AG04450 (cell line): ENCODE measurements around the gene OST4. TPM values are rescaled to one million over a fixed set of nuclear protein-coding genes. Genes with fewer than 3 reads are reported as not detected.
"Not testable (repeated sequence)": the region's sequence is repeated elsewhere in the genome, so short reads cannot be mapped to it uniquely, and the experiment has no call there.

Experiments used
- CTCF ChIA-PET: fragments of 300-600, 350-600 bp; formaldehyde crosslinking; extraction: SDS; loops from one replicate; lab custom pipeline; 2022; ENCODE audit warnings: antibody characterized with exemption, inconsistent platforms; lab: Charles Lee
- POLR2A ChIA-PET: fragments of 350-600 bp; formaldehyde crosslinking; extraction: SDS; loops from one replicate; lab custom pipeline; 2021; ENCODE audit warnings: antibody characterized with exemption, inconsistent platforms; lab: Yijun Ruan, JAX
- DNase-seq: peaks from one replicate; pipeline ENCODE4 v3.0.0-alpha.2; 2011; ENCODE audit warnings: low read depth, low spot score
- H3K27ac ChIP-seq: one replicate; pipeline ENCODE4 v1.5.1; 2012; ENCODE audit warnings: low read depth, low read length, control low read depth
- H3K27me3 ChIP-seq: one replicate; pipeline ENCODE4 v1.6.0; 2012; ENCODE audit warnings: low read length; ENCODE audit not compliant: control insufficient read depth, insufficient read depth
- H3K4me3 ChIP-seq: 2 replicates; pipeline ENCODE4 v1.5.1; 2011; ENCODE audit warnings: mild to moderate bottlenecking, low read depth, low read length, control low read depth
- H3K9me3 ChIP-seq: 2 replicates; pipeline ENCODE4 v1.5.1; 2012; ENCODE audit warnings: low read length; ENCODE audit not compliant: control insufficient read depth, insufficient read depth
- CTCF ChIP-seq: IDR thresholded peaks from 2 replicates; pipeline ENCODE4 v1.5.1; 2011; ENCODE audit warnings: low read depth, low read length, control low read depth, inconsistent platforms
- polyA minus RNA-seq: library from RNA; depleted of rRNA, polyadenylated mRNA; stranded (reverse); fragments of >200 nt; gene quantifications from 2 replicates; pipeline ENCODE4 v1.2.3, GENCODE V29; 2011; rRNA and poly(A)+ RNA removed
- polyA plus RNA-seq: library from polyadenylated mRNA; depleted of rRNA; stranded (reverse); fragments of >200 nt; gene quantifications from 2 replicates; pipeline ENCODE4 v1.2.3, GENCODE V29; 2011; rRNA removed

Gene OST4
- polyA plus RNA-seq (679 and 783 TPM in 2 replicates), polyA minus RNA-seq (283 and 456 TPM in 2 replicates)

- TF ChIP-seq CTCF: no peak; the same call in 1 of the 2 replicates
- peak within 1 kb of the TSS; percentile 96 for H3K4me3 ChIP-seq
- H3K9me3 ChIP-seq: peaks cover 2% of the 10 kb centered on the region; the same call in 1 of the 2 replicates
- DNase-seq: peak; percentile 84
- POLR2A ChIA-PET: interaction anchor here (0.6 to 2.8 kb wide), 9 partner anchors 9 to 674 kb away, joined by 3 to 41 read pairs (median 10); partner anchors contain the start of gene AGBL5
- CTCF ChIA-PET: interaction anchor here (1.9 kb wide), 1 partner anchor 10 kb away, joined by 6 read pairs; no protein-coding TSS in a partner anchor
- no peaks in the 10 kb centered on the region for H3K27me3 ChIP-seq
- H3K27ac ChIP-seq: peak within 1 kb of the TSS; percentile 99
These were observed at the start of gene OST4 for GRCh38 chr2:27071277-27071989. TSS of gene OST4 (minus strand) at chr2:27071654.

- DNase-seq, H3K27ac ChIP-seq, H3K9me3 ChIP-seq, POLR2A ChIA-PET: not testable (repeated sequence)
- peaks cover 53% of the 10 kb centered on the region for H3K27me3 ChIP-seq
- peak overlapping the region; percentile 50 for H3K4me3 ChIP-seq
- CTCF ChIA-PET: interaction anchor here (0.6 kb wide), 1 partner anchor 13 kb away, joined by 4 read pairs; no protein-coding TSS in a partner anchor
These were observed 47.8 kb upstream of the OST4 start for GRCh38 chr2:27119330-27119670.

GRCh38 chr2:27118525-27119329, 47.3 kb upstream of the OST4 start, which contains the start of gene CGREF1:
TSS of gene CGREF1 (minus strand) at chr2:27119128. CDS start at chr2:27104366, 14,762 bp downstream.
- TF ChIP-seq CTCF: no peak
- H3K27me3 ChIP-seq: peaks cover 51% of the 10 kb centered on the region
- ChIA-PET CTCF (interaction anchor here (0.6 kb wide), 1 partner anchor 14 kb away, joined by 4 read pairs; no protein-coding TSS in a partner anchor), POLR2A (no interaction called here)
- DNase-seq: no peak
- no peaks in the 10 kb centered on the region; the same call in 1 of the 2 replicates for H3K9me3 ChIP-seq
- no peak within 1 kb of the TSS for H3K27ac ChIP-seq
- peak within 1 kb of the TSS; percentile 50 for H3K4me3 ChIP-seq

- ChIA-PET CTCF (interaction anchor here (0.6 kb wide), 1 partner anchor 20 kb away, joined by 3 read pairs; no protein-coding TSS in a partner anchor), POLR2A (no interaction called here)
- TF ChIP-seq CTCF: no peak
- Histone ChIP-seq H3K27me3 (peaks cover 50% of the 10 kb centered on the region), H3K4me3 (peak overlapping the region; percentile 49), H3K9me3 (no peaks in the 10 kb centered on the region), H3K27ac (no peak overlapping the region)
- no peak for DNase-seq
These were observed 46.6 kb upstream of the OST4 start for GRCh38 chr2:27117995-27118524.

- POLR2A ChIA-PET: no interaction called here
- no peak for DNase-seq
- H3K27ac ChIP-seq: no peak overlapping the region
- H3K4me3 ChIP-seq: no peak overlapping the region
- peaks cover 41% of the 10 kb centered on the region for H3K27me3 ChIP-seq
- no peaks in the 10 kb centered on the region for H3K9me3 ChIP-seq
- CTCF ChIA-PET: no interaction called here
- no peak for TF ChIP-seq CTCF
These were observed 44.1 kb upstream of the OST4 start for GRCh38 chr2:27115519-27115918.

GRCh38 chr2:27111392-27112078, 40.1 kb upstream of the OST4 start:
- POLR2A ChIA-PET, H3K4me3 ChIP-seq, DNase-seq, CTCF ChIA-PET, H3K9me3 ChIP-seq, H3K27ac ChIP-seq: not testable (repeated sequence)
- H3K27me3 ChIP-seq: peaks cover 23% of the 10 kb centered on the region
